Right kidney (tissue), 1 donor: ENCODE measurements around the gene PCID2.
"Not testable (repeated sequence)": the region's sequence is repeated elsewhere in the genome, so short reads cannot be mapped to it uniquely, and the experiment has no call there.

Experiments used
- DNase-seq: peaks from one replicate; pipeline ENCODE4 v3.0.0-alpha.2; 2016

PCID2 gene

GRCh38 chr13:113166681-113167080 is 41.8 kb downstream of the PCID2 start:
- no peak for DNase-seq

GRCh38 chr13:113166266-113166665 is 42.2 kb downstream of the PCID2 start:
- no peak for DNase-seq

- DNase-seq, result no peak
Observed at GRCh38 chr13:113164492-113164891, 44.0 kb downstream of the PCID2 start.

- no peak for DNase-seq
Observed at GRCh38 chr13:113162783-113163685, 45.4 kb downstream of the PCID2 start.

GRCh38 chr13:113161975-113162374 is 46.5 kb downstream of the PCID2 start:
- not testable (repeated sequence) for DNase-seq

- no peak for DNase-seq
Observed at GRCh38 chr13:113161433-113161832, 47.0 kb downstream of the PCID2 start.

- DNase-seq, result no peak
Observed at GRCh38 chr13:113160983-113161382, 47.5 kb downstream of the PCID2 start.

- no peak for DNase-seq
Observed at GRCh38 chr13:113159701-113160100, 48.8 kb downstream of the PCID2 start.

GRCh38 chr13:113158946-113159345 is 49.5 kb downstream of the PCID2 start:
- DNase-seq, result no peak

GRCh38 chr13:113157929-113158747 is 50.3 kb downstream of the PCID2 start, which contains the start of gene PROZ:
Gene PROZ (plus strand): TSS chr13:113158648. CDS start chr13:113158661, 13 bp downstream.
- no peak for DNase-seq

- no peak for DNase-seq
Observed at GRCh38 chr13:113157206-113157928, 51.1 kb downstream of the PCID2 start.

GRCh38 chr13:113155982-113156655 is 52.4 kb downstream of the PCID2 start:
- no peak for DNase-seq

GRCh38 chr13:113155201-113155600 is 53.3 kb downstream of the PCID2 start:
- no peak for DNase-seq

- DNase-seq, result peak; percentile 61
Observed at GRCh38 chr13:113153810-113154748, 54.4 kb downstream of the PCID2 start.

GRCh38 chr13:113152984-113153809 is 55.3 kb downstream of the PCID2 start:
- DNase-seq, result peak; percentile 84

GRCh38 chr13:113152691-113152983 is 55.8 kb downstream of the PCID2 start:
- no peak for DNase-seq

- DNase-seq, result no peak
Observed at GRCh38 chr13:113151745-113152690, 56.5 kb downstream of the PCID2 start.

GRCh38 chr13:113150550-113151365 is 57.7 kb downstream of the PCID2 start:
- no peak for DNase-seq
